Measurements from ENCODE around the gene DGKI. TPM values are rescaled to one million over a fixed set of nuclear protein-coding genes. Genes with fewer than 3 reads are reported as not detected.

DGKI gene
- total RNA-seq, 2 donors from 2014 or later = 17.8 to 18.2 TPM

DNA sequence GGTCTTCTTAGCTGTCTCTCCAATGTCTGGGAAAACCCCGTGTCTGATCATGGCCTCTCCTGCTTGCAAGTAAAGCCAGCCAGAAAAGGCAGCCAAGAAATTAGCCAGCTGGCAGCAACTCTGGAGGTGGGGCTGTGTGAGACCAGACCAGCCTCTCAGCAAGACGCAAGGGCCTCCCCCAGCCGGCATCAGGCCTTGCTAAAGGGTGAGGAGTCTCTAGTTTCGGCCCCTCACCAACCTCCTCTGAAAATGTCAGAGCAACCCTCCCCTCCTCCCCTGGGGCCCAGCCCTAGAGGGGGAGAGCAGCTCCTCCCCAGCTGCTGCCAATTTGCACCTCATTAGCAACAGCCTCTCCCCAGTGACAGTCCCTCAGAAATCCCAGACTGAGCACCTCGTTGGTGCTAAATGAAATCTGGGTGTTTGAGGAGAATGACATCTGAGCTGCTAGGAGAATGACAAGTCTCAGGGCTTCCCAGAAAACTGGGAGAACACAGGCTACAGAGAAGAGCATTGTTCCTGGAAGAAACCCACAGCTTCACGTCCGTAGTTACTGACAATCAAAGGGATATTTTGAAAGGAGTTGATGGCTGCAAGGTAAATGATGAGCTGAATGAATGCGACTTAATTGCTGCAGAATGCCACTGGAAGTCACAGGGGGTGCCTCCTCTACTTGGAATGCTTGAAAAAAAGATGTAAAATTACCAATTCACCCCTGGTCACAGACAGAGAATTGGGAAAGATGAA, 25.9 kb downstream of the DGKI start:
- H3K36me3 Mint-ChIP-seq (ENCODE audit: insufficient read depth in 2 of 2) = no peaks in the 10 kb centered on the region
- DNase-seq (no peak), ATAC-seq (replicated peaks in 1 of 2) (no peak)
- H3K9me3 Mint-ChIP-seq = no peaks in the 10 kb centered on the region
- no peak overlapping the region for H3K4me3 Mint-ChIP-seq
- peaks cover 25% of the 10 kb centered on the region for H3K27me3 Mint-ChIP-seq (ENCODE audit: low read depth)
- no peaks in the 10 kb centered on the region for H3K4me1 Mint-ChIP-seq (ENCODE audit: low read depth)
- no peak overlapping the region for H3K27ac Mint-ChIP-seq

DNA sequence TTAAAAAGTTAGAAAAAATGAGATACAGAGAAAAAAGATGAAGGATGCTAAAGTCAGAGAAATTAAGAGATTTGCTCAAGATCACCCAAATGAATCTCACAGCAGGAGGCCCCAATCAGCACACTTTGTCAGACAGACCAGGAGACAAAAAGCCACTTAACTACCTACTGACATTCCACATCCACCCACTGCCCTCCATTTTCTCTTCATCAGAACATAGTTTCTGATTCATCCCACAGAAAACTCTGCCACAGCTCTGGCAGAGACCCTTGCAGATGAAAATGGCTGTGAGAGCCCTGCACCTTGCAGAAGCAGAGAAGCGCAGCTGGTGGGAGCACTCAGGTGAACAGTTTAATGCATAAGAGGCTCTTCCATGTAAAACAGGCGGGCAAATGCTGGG, 26.6 kb downstream of the DGKI start:
- ATAC-seq (replicated peaks in 1 of 2) (no peak), DNase-seq (no peak)
- H3K9me3 Mint-ChIP-seq = no peaks in the 10 kb centered on the region
- H3K36me3 Mint-ChIP-seq (ENCODE audit: insufficient read depth in 2 of 2) = no peaks in the 10 kb centered on the region
- no peak overlapping the region for H3K4me3 Mint-ChIP-seq
- H3K27ac Mint-ChIP-seq = no peak overlapping the region
- peaks cover 25% of the 10 kb centered on the region for H3K27me3 Mint-ChIP-seq (ENCODE audit: low read depth)
- H3K4me1 Mint-ChIP-seq (ENCODE audit: low read depth) = no peaks in the 10 kb centered on the region

DNA sequence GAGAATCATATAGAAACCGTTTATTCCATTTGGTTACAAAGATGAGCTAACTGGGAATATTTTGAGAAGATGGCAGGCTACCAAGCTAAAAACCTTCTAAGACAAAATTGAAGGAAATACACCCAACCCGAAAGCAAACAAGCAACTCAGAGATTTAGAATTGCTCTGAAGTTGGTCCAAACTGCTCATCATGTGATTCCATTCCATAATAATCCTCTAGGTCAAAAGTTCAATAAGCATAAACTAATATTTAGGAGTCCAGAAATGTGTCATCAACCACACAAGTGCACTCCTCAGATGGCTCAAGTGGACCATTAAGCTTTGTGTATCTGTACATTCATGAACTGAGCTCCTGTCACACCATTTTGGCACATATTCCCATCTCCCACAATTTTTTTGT, 28.7 kb downstream of the DGKI start:
- ATAC-seq (replicated peaks in 1 of 2) = no peak
- H3K27me3 Mint-ChIP-seq (ENCODE audit: low read depth) = peaks cover 25% of the 10 kb centered on the region
- H3K36me3 Mint-ChIP-seq (ENCODE audit: insufficient read depth in 2 of 2) = no peaks in the 10 kb centered on the region
- no peak overlapping the region for H3K27ac Mint-ChIP-seq
- no peak for DNase-seq
- H3K4me3 Mint-ChIP-seq = no peak overlapping the region
- no peaks in the 10 kb centered on the region for H3K4me1 Mint-ChIP-seq (ENCODE audit: low read depth)
- no peaks in the 10 kb centered on the region for H3K9me3 Mint-ChIP-seq

DNA sequence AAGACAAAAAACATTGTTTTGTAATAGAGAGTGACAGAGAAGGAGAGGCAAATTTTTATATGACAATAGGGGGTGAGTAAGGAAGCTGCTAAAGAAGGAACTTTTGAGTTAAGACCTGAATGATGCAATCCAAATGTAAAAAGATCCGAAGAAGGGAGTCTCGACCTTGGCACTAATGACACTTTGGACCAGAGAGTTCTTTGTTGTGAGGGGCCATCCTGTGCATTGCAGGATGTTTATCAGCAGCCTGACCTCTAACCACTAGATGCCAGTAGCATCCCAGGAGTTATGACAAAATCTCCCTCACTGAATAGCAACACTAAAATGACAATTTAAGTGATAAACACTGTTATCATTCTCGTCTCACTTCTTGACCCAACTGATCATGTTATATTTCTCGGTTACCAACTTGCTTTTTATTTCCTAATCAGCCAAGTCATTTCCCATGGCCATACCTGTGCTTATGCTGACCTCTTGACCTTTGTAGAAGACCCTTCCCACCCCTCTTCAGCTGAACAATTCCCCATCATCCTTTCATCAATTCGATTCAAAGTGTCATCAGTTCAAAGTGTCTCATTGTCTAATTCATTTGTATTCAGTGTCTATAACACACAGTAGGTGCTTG, 30.0 kb downstream of the DGKI start:
- no peaks in the 10 kb centered on the region for H3K4me1 Mint-ChIP-seq (ENCODE audit: low read depth)
- H3K36me3 Mint-ChIP-seq (ENCODE audit: insufficient read depth in 2 of 2) = no peaks in the 10 kb centered on the region
- DNase-seq (no peak), ATAC-seq (replicated peaks in 1 of 2) (no peak)
- no peaks in the 10 kb centered on the region for H3K9me3 Mint-ChIP-seq
- no peak overlapping the region for H3K27ac Mint-ChIP-seq
- H3K27me3 Mint-ChIP-seq (ENCODE audit: low read depth) = peaks cover 24% of the 10 kb centered on the region
- H3K4me3 Mint-ChIP-seq = no peak overlapping the region

DNA sequence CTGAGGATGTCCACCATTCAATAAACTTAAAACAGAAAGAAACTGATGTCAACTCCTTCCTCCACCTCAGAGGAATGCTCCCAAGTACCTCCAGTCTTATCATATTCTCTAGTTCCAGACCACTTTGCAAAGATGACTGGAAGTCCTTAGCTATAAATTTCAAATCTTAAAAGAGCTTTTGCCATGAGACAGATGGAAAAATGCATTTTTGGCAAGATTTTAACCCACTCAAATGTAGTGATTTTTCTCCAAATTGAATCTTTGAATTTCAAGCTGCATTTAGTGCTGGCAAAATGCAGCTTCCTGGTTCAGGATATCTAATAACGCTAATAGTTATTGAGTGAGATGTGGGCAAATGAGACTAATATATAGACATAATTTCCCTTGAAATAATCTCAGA, 33.2 kb downstream of the DGKI start:
- Mint-ChIP-seq H3K9me3 (no peaks in the 10 kb centered on the region), H3K36me3 (ENCODE audit: insufficient read depth in 2 of 2) (no peaks in the 10 kb centered on the region), H3K4me1 (ENCODE audit: low read depth) (no peaks in the 10 kb centered on the region), H3K4me3 (no peak overlapping the region), H3K27ac (no peak overlapping the region), H3K27me3 (ENCODE audit: low read depth) (peaks cover 20% of the 10 kb centered on the region)
- ATAC-seq (replicated peaks in 1 of 2) (no peak), DNase-seq (no peak)

DNA sequence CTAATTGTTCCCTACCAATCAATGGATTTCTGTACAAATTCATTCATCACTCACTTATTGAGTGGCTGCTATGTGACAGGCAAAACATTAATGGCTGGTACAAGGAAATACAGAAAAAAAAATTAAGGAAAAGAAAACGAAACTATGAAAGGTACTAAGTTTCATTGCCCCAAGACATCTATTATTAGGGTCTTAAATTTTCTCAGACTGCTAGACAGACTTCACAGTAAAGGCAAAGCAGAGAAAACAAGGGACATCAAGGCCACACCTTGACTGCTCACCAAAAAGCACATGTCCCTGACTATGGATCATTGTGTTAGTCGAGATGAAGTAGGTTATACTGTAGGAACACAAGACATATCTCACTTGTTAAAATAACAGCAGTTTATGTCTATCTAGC, 36.5 kb downstream of the DGKI start:
- Mint-ChIP-seq H3K9me3 (no peaks in the 10 kb centered on the region), H3K27ac (no peak overlapping the region), H3K4me3 (no peak overlapping the region), H3K36me3 (ENCODE audit: insufficient read depth in 2 of 2) (no peaks in the 10 kb centered on the region), H3K27me3 (ENCODE audit: low read depth) (peaks cover 33% of the 10 kb centered on the region), H3K4me1 (ENCODE audit: low read depth) (no peaks in the 10 kb centered on the region)
- DNase-seq (no peak), ATAC-seq (replicated peaks in 1 of 2) (no peak)

DNA sequence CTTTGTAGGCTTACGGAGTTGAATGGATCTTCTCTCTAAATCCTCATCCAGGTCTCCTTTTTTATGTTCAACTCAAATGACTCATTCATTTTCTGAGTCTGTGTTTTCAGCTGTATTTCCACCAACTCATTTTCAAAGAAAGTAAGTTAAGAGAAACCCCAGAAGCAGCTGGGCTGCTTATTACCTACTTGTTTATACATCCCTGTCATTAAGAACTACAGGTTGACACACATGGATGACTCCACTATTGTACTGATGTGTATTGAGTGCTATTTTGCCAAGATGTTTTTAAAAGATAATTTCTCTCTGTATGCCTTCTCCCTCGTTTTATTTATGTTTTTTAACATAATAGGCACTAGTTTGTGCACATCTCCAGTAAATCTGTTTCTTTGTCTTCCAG, 41.9 kb downstream of the DGKI start:
- H3K36me3 Mint-ChIP-seq (ENCODE audit: insufficient read depth in 2 of 2) = no peaks in the 10 kb centered on the region
- H3K4me1 Mint-ChIP-seq (ENCODE audit: low read depth) = no peaks in the 10 kb centered on the region
- H3K4me3 Mint-ChIP-seq = no peak overlapping the region
- H3K27me3 Mint-ChIP-seq (ENCODE audit: low read depth) = peaks cover 43% of the 10 kb centered on the region
- ATAC-seq (replicated peaks in 1 of 2) = no peak
- DNase-seq = no peak
- no peaks in the 10 kb centered on the region for H3K9me3 Mint-ChIP-seq
- no peak overlapping the region for H3K27ac Mint-ChIP-seq

DNA sequence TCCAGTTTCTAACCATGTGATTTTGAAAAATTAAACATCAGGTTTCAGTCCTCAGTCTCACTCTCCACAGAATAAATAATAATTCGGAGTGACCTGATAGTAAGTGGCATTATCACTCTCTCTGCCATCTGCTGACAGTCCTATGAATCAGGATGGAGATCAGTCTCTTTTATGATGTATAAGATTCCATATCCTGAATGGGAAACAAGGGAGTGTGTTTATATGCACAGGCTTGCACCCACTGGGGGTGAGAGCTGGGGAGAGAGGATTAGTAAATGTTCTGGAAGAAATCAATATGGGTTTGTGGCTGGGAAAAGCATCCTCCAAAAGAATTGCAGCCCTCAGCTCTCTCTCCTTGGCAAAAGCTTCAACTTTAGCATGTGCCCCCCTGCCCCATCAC, 45.3 kb downstream of the DGKI start:
- H3K27me3 Mint-ChIP-seq (ENCODE audit: low read depth) = peaks cover 34% of the 10 kb centered on the region
- DNase-seq (no peak), ATAC-seq (replicated peaks in 1 of 2) (no peak)
- no peaks in the 10 kb centered on the region for H3K36me3 Mint-ChIP-seq (ENCODE audit: insufficient read depth in 2 of 2)
- peaks cover 0 to 2% of the 10 kb centered on the region in 2 donors for H3K9me3 Mint-ChIP-seq
- no peaks in the 10 kb centered on the region for H3K4me1 Mint-ChIP-seq (ENCODE audit: low read depth)
- H3K4me3 Mint-ChIP-seq = no peak overlapping the region
- H3K27ac Mint-ChIP-seq = no peak overlapping the region

DNA sequence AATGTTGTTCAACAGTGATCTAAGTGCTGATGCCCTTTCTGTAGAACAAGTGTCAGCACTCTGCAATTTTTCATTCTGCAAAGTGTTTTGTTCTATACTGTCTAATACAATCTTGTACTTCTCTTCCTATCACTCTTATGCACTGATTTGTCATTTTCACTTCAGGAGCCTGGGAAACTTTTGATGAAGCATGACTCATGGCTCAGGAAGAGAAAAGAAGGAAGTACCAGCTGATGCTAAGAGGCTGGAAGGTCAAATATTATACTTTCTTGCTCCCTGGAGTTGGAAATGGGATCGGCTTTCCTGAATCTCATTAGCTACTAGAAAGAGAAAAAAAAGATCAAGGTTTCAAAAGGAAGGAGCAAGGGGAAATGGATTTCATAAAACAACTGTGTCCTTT, 45.8 kb downstream of the DGKI start:
- H3K4me1 Mint-ChIP-seq (ENCODE audit: low read depth) = no peaks in the 10 kb centered on the region
- ATAC-seq (replicated peaks in 1 of 2) (no peak), DNase-seq (no peak)
- H3K27ac Mint-ChIP-seq = no peak overlapping the region
- no peaks in the 10 kb centered on the region for H3K36me3 Mint-ChIP-seq (ENCODE audit: insufficient read depth in 2 of 2)
- peaks cover 0 to 3% of the 10 kb centered on the region in 2 donors for H3K9me3 Mint-ChIP-seq
- H3K4me3 Mint-ChIP-seq = no peak overlapping the region
- peaks cover 34% of the 10 kb centered on the region for H3K27me3 Mint-ChIP-seq (ENCODE audit: low read depth)

DNA sequence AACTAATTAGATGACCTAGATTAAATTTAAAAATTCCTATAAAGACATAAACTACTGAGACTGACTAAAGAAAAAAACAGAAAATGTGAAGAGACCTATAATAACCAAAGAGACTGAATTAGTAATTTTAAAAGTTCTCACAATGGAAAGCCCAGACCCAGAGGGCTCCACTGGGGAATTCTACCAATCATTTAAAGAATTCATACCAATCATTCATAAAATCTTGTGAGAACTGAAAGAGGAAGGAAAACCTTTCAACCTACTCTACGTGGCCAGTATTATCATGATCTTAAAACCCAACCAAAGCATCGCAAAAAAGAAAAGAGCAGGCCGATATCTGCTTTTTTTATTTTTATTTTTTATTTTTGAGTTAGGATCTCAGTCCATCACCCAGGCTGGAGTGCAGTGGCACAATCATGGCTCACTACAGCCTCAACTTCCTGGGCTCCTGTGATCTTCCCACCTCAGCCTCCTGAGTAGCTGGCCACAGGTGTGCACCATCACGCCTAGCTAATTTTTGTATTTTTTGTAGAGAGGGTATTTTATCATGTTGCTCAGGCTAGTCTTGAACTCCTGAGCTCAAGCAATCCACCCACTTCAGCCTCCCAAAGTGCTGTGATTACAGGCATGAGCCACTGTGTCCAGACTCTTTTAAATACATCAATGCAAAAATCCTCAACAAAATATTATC, 48.6 kb downstream of the DGKI start:
- no peak overlapping the region for H3K4me3 Mint-ChIP-seq
- no peaks in the 10 kb centered on the region for H3K4me1 Mint-ChIP-seq (ENCODE audit: low read depth)
- H3K27ac Mint-ChIP-seq = no peak overlapping the region
- no peak for DNase-seq
- no peaks in the 10 kb centered on the region for H3K36me3 Mint-ChIP-seq (ENCODE audit: insufficient read depth in 2 of 2)
- no peak for ATAC-seq (replicated peaks in 1 of 2)
- H3K9me3 Mint-ChIP-seq = peaks cover 0 to 3% of the 10 kb centered on the region in 2 donors
- peaks cover 22% of the 10 kb centered on the region for H3K27me3 Mint-ChIP-seq (ENCODE audit: low read depth)

DNA sequence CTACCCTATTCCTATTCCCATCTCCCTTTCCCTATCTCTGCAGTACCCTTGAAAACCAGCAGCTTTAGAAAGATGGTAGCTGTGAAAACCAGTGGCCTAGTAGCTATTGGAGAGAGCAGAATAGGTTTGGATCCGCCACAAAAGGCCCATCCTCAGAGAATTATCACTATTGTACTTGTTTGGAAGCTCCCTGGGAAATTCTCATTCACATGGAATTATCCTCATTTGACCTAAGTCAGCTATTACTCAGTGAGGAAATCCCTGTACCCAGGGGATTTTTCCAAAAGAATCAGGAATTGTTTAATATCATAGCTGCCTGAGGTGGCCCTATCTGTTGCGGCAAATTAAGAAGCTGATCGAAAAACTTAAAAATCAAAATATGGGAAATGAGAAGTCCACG, 51.6 kb downstream of the DGKI start:
- Mint-ChIP-seq H3K4me3 (no peak overlapping the region), H3K4me1 (ENCODE audit: low read depth) (no peaks in the 10 kb centered on the region), H3K27me3 (ENCODE audit: low read depth) (peaks cover 12% of the 10 kb centered on the region), H3K36me3 (ENCODE audit: insufficient read depth in 2 of 2) (no peaks in the 10 kb centered on the region), H3K27ac (no peak overlapping the region), H3K9me3 (peaks cover 0 to 3% of the 10 kb centered on the region in 2 donors)
- no peak for DNase-seq
- ATAC-seq (replicated peaks in 1 of 2) = no peak

DNA sequence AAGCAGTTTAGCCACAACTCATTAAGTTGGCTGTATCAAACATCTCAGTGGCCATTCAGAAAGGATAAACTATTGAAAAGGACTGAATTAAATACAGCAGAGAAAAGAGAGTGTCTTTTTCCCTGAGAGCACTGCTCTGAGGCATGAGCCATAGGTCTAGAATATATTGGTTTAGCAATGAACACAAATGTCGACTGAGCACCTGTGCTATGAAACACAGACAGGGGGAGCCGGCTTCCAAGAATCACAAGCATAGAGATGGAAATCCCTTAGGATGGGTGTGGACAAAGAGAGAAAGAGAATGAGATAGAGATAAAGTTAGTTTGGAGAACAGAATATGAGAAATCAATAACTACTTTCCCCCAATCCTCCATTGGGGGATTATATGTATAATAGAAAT, 54.8 kb downstream of the DGKI start:
- Mint-ChIP-seq H3K4me1 (ENCODE audit: low read depth) (no peaks in the 10 kb centered on the region), H3K27ac (no peak overlapping the region), H3K27me3 (ENCODE audit: low read depth) (peaks cover 26% of the 10 kb centered on the region), H3K36me3 (ENCODE audit: insufficient read depth in 2 of 2) (peaks cover 2% of the 10 kb centered on the region in 2 donors), H3K9me3 (peaks cover under 1 to 5% of the 10 kb centered on the region in 2 donors), H3K4me3 (no peak overlapping the region)
- DNase-seq (no peak), ATAC-seq (replicated peaks in 1 of 2) (no peak)

DNA sequence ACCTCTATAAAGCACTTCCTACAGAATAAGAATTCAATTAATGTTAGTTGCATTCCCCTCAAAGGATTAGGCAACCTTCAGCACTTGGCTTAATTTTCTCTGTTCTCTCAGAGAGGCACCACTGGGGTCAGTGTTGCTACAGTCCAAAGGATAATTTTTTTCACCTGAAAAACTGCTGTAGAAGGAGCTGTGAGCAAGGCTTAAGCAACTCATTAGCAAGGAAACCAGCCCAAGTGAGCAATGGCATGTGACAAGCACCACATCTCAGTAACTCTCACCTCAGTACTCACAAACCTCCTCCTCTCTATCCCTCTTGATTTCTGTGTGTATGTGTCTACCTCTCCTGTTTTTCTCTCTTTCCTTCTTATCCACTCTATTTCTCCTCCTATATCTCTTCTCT, 55.9 kb downstream of the DGKI start:
- no peak overlapping the region for H3K4me3 Mint-ChIP-seq
- DNase-seq = no peak
- peaks cover 22% of the 10 kb centered on the region for H3K27me3 Mint-ChIP-seq (ENCODE audit: low read depth)
- H3K4me1 Mint-ChIP-seq (ENCODE audit: low read depth) = no peaks in the 10 kb centered on the region
- peaks cover 2% of the 10 kb centered on the region in 2 donors for H3K36me3 Mint-ChIP-seq (ENCODE audit: insufficient read depth in 2 of 2)
- ATAC-seq (replicated peaks in 1 of 2) = no peak
- no peak overlapping the region for H3K27ac Mint-ChIP-seq
- H3K9me3 Mint-ChIP-seq = peaks cover 2 to 3% of the 10 kb centered on the region in 2 donors
